Upper lobe of left lung (tissue), 6 donors: Measurements from ENCODE around the gene BRWD1. TPM values are rescaled to one million over a fixed set of nuclear protein-coding genes. Genes with fewer than 3 reads are reported as not detected.

Experiments
- ATAC-seq, 2 donors: fragments of 200-7000 bp; cut with Tn5 transposase; one replicate each; pipeline ENCODE4 v1.9.1; 2022; ENCODE audit warnings: mild to moderate bottlenecking in 2 of 2, moderate library complexity in 2 of 2; ENCODE audit not compliant: low FRiP score in 2 of 2
- DNase-seq, 2 donors: peaks; one replicate each; pipeline ENCODE4 v3.0.0-alpha.2; 2019 to 2020
- H3K27ac ChIP-seq, 4 donors: fragments of 200-600 bp; sonication (generic); one replicate each; pipeline ENCODE4 v1.5.1; 2016 to 2019
- H3K27me3 ChIP-seq, 4 donors: fragments of 200-600 bp; sonication (generic); one replicate each; pipeline ENCODE4 v1.5.1; 2017 to 2019
- H3K36me3 ChIP-seq, 4 donors: fragments of 200-600 bp; sonication (generic); one replicate each; pipeline ENCODE4 v1.5.1; 2016 to 2019
- H3K4me1 ChIP-seq, 4 donors: fragments of 200-600 bp; sonication (generic); one replicate each; pipeline ENCODE4 v1.5.1; 2018 to 2019
- H3K4me3 ChIP-seq, 4 donors: fragments of 200-600 bp; sonication (generic); one replicate each; pipeline ENCODE4 v1.5.1; 2017 to 2019; ENCODE audit warnings: mild to moderate bottlenecking in 2 of 4, moderate library complexity in 1 of 4
- H3K9me3 ChIP-seq, 4 donors: fragments of 200-600 bp; sonication (generic); one replicate each; pipeline ENCODE4 v1.5.1; 2018 to 2019
- CTCF ChIP-seq, 6 experiments: fragments of 450-650 bp in 4 of 6; fragments of 200-600 bp in 2 of 6; sonication (generic) in 2 of 6; IDR thresholded peaks; one replicate each; pipeline ENCODE4 v1.5.1; 2016 to 2019; ENCODE audit warnings: antibody characterized with exemption in 6 of 6
- EP300 ChIP-seq, 4 donors: sonication (generic); formaldehyde crosslinking; IDR thresholded peaks; one replicate each; pipeline ENCODE4 v1.5.1; 2017; ENCODE audit warnings: antibody characterized with exemption in 4 of 4, control low read depth in 2 of 4
- POLR2A ChIP-seq, 4 donors: fragments of 450-650 bp; IDR thresholded peaks; one replicate each; pipeline ENCODE4 v1.5.1; 2016 to 2017; ENCODE audit warnings: antibody characterized with exemption in 4 of 4, mild to moderate bottlenecking in 2 of 4
- POLR2AphosphoS5 ChIP-seq, 2 donors: sonication (generic); formaldehyde crosslinking; IDR thresholded peaks; one replicate each; pipeline ENCODE4 v1.5.1; 2017; ENCODE audit warnings: antibody characterized with exemption in 2 of 2
- WGBS, 2 donors: methylation state at CpG; one replicate each; pipeline ENCODE4 v1.1.5; 2017 to 2018; 5-methylcytosine and 5-hydroxymethylcytosine counted together
- total RNA-seq, 6 donors: library from RNA; depleted of rRNA in 4 of 6; stranded (reverse); fragments of >200 nt in 4 of 6; gene quantifications; one replicate each; pipeline versions ENCODE4 v1.1.0 to v1.2.1, GENCODE V29; 2016 to 2021
- donor health status: DM: no; HTN: no; CAD: no; lungs with moderate emphysema.
- donor health status: DM: no; HTN: yes; CAD: no; lungs with severe emphysema.

The BRWD1 gene
- total RNA-seq, 6 donors from 2014 or later = 23.4 to 144 (median 42.0) TPM

DNA sequence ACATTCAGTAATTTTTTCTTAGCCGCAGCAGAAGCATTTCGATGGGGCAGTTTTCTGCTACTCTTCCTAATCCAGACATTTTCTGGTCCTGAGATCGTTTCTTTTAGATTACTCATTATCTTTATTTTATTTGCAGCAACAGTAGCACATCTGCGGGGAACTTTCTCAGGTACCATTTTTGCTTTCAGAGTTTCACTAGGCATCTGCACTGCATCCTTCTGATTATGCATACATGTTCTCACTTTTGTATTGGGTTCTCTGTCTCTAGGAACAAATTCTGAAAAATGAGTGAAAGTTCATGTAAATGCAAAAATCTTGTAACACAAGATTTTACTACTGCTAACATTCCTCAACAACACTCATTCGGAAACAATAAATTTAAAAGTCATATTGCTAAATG is 126.3 kb downstream of the BRWD1 start:
- H3K36me3 ChIP-seq = no peaks in the 10 kb centered on the region

DNA sequence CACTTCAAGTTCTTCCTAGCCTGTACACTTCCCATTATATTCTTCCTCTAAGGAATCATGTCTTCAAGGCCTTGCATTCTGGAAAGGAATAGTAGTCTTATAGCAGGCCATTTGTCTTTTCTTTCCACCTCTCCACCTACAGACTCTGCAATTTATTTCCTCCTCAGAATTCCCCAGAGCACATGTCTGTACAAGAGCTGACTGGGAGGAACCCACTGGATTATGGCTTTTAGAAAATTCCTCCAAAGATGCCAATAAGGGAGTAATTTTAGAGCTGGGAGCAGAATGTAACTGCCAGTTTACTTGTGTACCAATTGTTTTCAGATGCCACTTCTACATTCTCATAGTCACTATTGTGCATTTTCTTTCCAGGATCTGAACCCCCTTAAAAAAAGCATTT is 126.8 kb downstream of the BRWD1 start:
- DNase-seq (no peak), ATAC-seq (no peak)
- Histone ChIP-seq H3K4me3 (no peak overlapping the region), H3K4me1 (peaks cover 13 to 33% (median 20%) of the 10 kb centered on the region in 4 donors), H3K27me3 (no peaks in the 10 kb centered on the region), H3K36me3 (no peaks in the 10 kb centered on the region), H3K27ac (no peak overlapping the region), H3K9me3 (no peaks in the 10 kb centered on the region)
- no peak for TF ChIP-seq CTCF (IDR thresholded peaks at IDR 0.05)
- no peak for TF ChIP-seq POLR2A (IDR thresholded peaks at IDR 0.05)
- no peak for TF ChIP-seq EP300 (IDR thresholded peaks at IDR 0.05)
- TF ChIP-seq POLR2AphosphoS5 (IDR thresholded peaks at IDR 0.05) = no peak

More for the DNA sequence above, 126.3 kb downstream of the BRWD1 start:
- Histone ChIP-seq H3K27me3 (no peaks in the 10 kb centered on the region), H3K9me3 (no peaks in the 10 kb centered on the region), H3K4me1 (peaks cover 8 to 29% (median 17%) of the 10 kb centered on the region in 4 donors), H3K27ac (no peak overlapping the region), H3K4me3 (no peak overlapping the region)
- ATAC-seq (no peak), DNase-seq (no peak)
- WGBS, 2 donors = 82 to 90% methylated on average over 5 of the region's 5 CpGs
- TF ChIP-seq POLR2A (IDR thresholded peaks at IDR 0.05) = no peak
- TF ChIP-seq POLR2AphosphoS5 (IDR thresholded peaks at IDR 0.05) = no peak
- no peak for TF ChIP-seq EP300 (IDR thresholded peaks at IDR 0.05)
- TF ChIP-seq CTCF (IDR thresholded peaks at IDR 0.05) = no peak

- DNase-seq (no peak), ATAC-seq (no peak)
- Histone ChIP-seq H3K36me3 (no peaks in the 10 kb centered on the region), H3K27ac (no peak overlapping the region), H3K27me3 (no peaks in the 10 kb centered on the region), H3K4me1 (peaks cover 13 to 35% (median 20%) of the 10 kb centered on the region in 4 donors), H3K9me3 (no peaks in the 10 kb centered on the region), H3K4me3 (no peak overlapping the region)
- 80 to 89% methylated on average over 2 of the region's 2 CpGs for WGBS, 2 donors
- TF ChIP-seq CTCF (IDR thresholded peaks at IDR 0.05) = no peak
- no peak for TF ChIP-seq POLR2A (IDR thresholded peaks at IDR 0.05)
- TF ChIP-seq EP300 (IDR thresholded peaks at IDR 0.05) = no peak
- no peak for TF ChIP-seq POLR2AphosphoS5 (IDR thresholded peaks at IDR 0.05)
Observed at GRCh38 chr21:39185157-39185556, 128.3 kb downstream of the BRWD1 start.

- H3K4me1 ChIP-seq = peaks cover 13 to 35% (median 20%) of the 10 kb centered on the region in 4 donors
- H3K36me3 ChIP-seq = peaks cover 0 to 6% (median 3%) of the 10 kb centered on the region in 4 donors
- no peaks in the 10 kb centered on the region for H3K27me3 ChIP-seq
- peak overlapping the region; percentile 68 to 88 (median 87) for H3K4me3 ChIP-seq
- H3K9me3 ChIP-seq = no peaks in the 10 kb centered on the region
- TF ChIP-seq EP300 (IDR thresholded peaks at IDR 0.05) (no peak), POLR2A (IDR thresholded peaks at IDR 0.05) (peak in 1 of 4 donors; percentile 42)
- H3K27ac ChIP-seq = peak overlapping the region; percentile 89 to 92 (median 91)
- ATAC-seq = no peak
- 4 to 8% methylated on average over 14 to 22 of the region's 22 CpGs for WGBS, 2 donors
- DNase-seq = no peak
Observed at GRCh38 chr21:39184050-39184980, 129.1 kb downstream of the BRWD1 start.

DNA sequence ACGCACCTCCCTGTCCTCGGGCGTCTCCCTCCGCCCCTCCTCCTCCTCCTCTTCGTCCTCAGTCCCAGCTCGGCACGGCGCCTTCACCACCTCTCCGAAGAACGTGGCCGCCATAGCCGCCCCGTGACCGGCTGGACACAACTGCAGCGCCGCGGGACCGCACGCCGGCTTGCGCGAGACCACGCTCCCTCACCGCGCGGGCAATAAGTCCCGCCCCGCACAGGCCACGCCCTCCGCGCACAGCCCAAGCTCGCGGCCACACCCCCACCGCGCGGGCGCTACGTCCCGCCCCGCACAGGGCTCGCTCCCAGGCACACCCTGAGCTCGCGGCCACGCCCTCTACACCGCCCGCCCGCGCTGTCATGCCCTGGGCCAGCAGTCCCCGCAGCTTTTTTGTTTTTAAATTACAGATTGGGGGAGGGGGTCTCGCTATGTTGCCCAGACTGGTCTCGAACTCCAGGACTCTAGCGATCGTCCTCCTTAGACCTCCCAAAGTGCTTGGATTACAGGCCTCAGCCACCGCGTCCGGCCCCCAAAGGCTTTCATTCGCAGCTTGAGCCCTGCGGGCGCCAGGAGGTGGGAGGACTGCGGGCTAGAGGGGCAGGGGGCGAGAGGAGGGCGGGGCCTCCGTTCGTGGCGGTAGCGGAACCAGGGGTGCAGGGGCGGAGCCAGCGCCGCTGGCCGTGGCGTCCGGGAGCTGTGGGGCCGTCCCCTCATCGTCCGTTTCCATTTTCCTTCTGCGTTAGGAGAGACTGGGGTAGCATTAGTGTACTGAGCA is 130.0 kb downstream of the BRWD1 start, which contains the start of gene PSMG1:
PSMG1 (minus strand) TSS at position 180 of the 778 bp plus-strand sequence; CDS start at position 114, 66 bp downstream.
- peak; percentile 98 to 100 for DNase-seq
- Histone ChIP-seq H3K9me3 (no peaks in the 10 kb centered on the region), H3K27me3 (no peaks in the 10 kb centered on the region), H3K4me1 (peaks cover 13 to 28% (median 19%) of the 10 kb centered on the region in 4 donors), H3K27ac (peak within 1 kb of the TSS; percentile 89 to 92 (median 91)), H3K4me3 (peak within 1 kb of the TSS; percentile 68 to 88 (median 87)), H3K36me3 (peaks cover 0 to 15% (median 8%) of the 10 kb centered on the region in 4 donors)
- TF ChIP-seq POLR2AphosphoS5 (IDR thresholded peaks at IDR 0.05) (peak; percentile 83 to 93), POLR2A (IDR thresholded peaks at IDR 0.05) (peak in 3 of 4 donors; percentile 54 to 88 (median 79)), CTCF (IDR thresholded peaks at IDR 0.05) (peak in 1 of 6 experiments; percentile 26), EP300 (IDR thresholded peaks at IDR 0.05) (no peak)
- ATAC-seq = peak; percentile 99 to 100
- 0% methylated on average over 54 to 68 of the region's 76 CpGs for WGBS, 2 donors
